Ishikawa (cell line): ENCODE data around the gene CACNA1C.

Experiments
- CEBPB ChIP-seq: IDR thresholded peaks from 2 replicates; pipeline ENCODE4 v1.6.1; 2012
- EGR1 ChIP-seq: IDR thresholded peaks from 2 replicates; pipeline ENCODE4 v1.6.1; 2012
- EP300 ChIP-seq: IDR thresholded peaks from 2 replicates; pipeline ENCODE4 v1.6.1; 2012; ENCODE audit warnings: borderline replicate concordance
- FOXM1 ChIP-seq: IDR thresholded peaks from 2 replicates; pipeline ENCODE4 v1.6.1; 2012; ENCODE audit warnings: low read depth, borderline replicate concordance
- NFIC ChIP-seq: IDR thresholded peaks from 2 replicates; pipeline ENCODE4 v1.6.1; 2012
- RAD21 ChIP-seq: IDR thresholded peaks from 2 replicates; pipeline ENCODE4 v1.6.1; 2012; ENCODE audit warnings: low read depth
- REST ChIP-seq: IDR thresholded peaks from 2 replicates; pipeline ENCODE4 v1.6.1; 2012; ENCODE audit warnings: low read depth, mild to moderate bottlenecking
- YY1 ChIP-seq: IDR thresholded peaks from 2 replicates; pipeline ENCODE4 v1.6.1; 2012; ENCODE audit warnings: low read depth
- ZBTB7A ChIP-seq: IDR thresholded peaks from 2 replicates; pipeline ENCODE4 v1.6.1; 2012; ENCODE audit warnings: low read depth
- TF ChIP-seq, protein P1 (sequence below): IDR thresholded peaks from 2 replicates; pipeline ENCODE4 v1.6.1; 2012

- TF ChIP-seq NFIC (no peak), EP300 (no peak), REST (no peak), FOXM1 (no peak), YY1 (no peak), RAD21 (no peak), EGR1 (no peak), CEBPB (no peak), ZBTB7A (no peak)
- TF ChIP-seq, protein P1, sequence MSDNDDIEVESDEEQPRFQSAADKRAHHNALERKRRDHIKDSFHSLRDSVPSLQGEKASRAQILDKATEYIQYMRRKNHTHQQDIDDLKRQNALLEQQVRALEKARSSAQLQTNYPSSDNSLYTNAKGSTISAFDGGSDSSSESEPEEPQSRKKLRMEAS = no peak
These were observed 108.7 kb downstream of the CACNA1C start for GRCh38 chr12:2161473-2161872.
